HL-60/S4 treated with retinoic acid at 250 ng/mL for 4 days and 3 days (cell line): ENCODE measurements around the gene PXMP4.

Source experiments
- in situ Hi-C: fragments of 300-500 bp; cut with MboI; formaldehyde crosslinking; loops from 2 replicates; pipeline ENCODE4 v1.7.0; 2022; ENCODE audit warnings: low sequenced_read_pairs

Gene PXMP4

DNA sequence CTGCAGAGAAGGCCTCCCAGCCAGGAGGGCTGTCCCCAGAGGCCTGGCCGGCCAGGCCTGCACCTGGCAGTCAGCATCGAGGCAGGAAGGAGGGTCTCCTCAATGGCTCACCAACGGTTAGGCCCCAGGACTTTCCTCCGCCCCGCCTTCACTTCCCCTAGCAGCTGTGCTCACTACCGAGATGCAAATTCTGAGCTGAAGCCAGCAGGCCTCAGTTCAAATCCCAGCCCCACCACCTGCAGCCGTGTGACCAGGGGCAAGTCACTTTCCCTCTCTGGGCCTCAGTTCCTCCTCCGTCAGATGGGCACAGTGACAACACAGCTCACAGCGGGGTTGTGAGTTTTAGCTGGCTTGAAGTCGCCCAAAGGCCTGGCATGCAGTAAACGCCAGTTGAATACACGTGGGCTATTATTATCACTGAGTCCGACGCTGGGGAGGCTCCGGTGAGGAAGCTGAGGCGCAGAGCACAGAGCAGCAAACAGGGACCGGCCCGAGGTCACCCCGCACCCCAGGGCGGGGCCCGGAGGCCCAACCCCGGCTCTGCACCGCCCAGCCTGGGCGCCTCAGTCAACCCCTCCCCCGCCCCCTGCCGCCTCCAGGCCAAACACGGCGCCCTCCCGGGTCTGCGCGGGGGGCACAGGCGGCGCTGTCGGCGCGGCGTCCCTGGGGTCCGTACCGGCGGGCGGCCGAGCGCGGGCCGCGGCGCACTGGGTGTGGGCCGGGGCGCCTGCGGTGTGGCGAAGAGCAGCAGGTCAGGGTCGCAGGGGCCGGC is 34.6 kb downstream of the PXMP4 start:
- in situ Hi-C loops: no loop called here

DNA sequence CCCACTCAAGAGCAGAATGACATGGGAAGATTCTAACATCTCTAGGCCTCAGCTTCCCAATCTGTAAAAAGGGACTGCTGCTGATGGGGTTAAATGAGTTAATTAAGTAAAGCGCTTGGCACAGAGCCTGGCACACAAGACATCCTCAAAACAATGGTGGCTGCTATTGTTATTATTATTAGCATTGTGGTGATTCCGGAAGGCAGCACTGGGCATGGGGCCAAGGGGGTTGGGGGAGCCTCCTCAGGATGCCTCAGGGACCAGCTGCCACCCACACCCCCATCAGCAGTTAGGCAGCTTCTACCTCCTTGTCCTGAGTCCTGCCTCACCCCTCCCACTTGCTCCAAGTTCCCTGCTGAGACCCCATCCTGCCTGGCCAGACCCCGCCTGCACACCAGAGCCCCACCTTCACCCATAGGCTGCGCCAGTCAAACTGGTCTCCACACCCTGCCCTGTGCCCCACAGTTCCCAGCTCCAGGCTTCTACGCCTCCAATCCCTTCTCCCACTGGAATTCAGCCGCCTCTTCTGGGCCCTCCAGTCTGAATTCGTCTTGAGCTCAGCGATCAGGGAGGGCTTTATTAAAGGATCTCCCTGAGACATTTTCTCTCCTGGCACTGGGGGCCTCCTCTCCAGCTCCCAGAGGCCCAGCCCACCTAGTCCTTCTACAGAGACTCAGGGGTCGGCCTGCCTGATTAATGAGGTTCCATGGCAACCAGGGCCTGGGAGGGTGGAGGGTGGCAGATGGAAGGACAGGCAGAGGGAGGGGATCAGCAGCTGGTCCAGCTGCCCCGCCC is 35.4 kb downstream of the PXMP4 start:
- in situ Hi-C loops: no loop called here

DNA sequence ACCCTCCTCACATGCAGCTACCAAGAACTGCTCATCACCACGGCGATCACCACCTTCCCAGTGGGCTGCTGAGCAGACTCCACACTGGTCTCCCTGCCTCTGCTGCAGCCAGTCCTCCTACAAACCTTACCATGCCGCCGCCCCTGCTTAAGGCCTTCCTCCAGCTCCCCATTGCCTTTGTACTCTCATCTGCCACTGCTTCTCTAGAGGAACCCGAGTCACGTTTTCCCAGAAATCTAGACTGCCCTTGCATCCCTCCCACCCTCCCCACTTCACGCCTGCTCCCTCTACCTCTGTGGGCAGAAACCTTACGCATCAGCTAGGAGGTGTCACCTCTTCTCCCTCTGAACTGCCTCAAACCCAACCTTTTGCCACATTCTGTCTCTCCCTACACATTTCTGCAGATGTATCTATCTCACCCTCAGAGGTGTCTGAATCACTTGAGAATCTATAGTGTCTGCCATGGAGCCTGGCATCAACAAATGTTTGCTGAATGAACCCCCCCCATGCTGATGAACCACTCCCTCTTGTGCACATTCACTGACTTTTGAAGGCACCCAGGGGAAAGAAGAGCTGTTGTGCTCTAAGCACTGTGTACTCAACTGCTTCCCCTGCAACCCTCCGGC is 38.3 kb downstream of the PXMP4 start:
- in situ Hi-C loops: no loop called here

DNA sequence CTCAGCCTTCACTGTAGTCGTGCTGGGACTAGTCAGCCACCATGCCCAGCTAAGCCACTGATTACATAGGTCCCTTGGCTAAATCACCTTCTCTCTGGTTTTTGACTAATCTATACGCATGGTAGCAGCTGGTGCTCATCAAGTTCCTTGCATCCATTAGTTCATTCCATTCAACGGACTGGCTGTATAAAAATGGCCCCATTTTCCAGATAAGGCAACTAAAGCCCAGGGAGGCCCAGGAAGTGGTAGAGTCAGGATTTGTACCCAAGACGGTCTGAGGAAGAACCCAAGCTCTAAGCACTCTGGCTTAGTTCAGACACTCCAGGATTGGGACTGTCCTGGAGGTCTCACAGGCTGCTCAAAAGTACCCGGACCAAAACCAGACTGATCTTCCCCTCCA is 38.8 kb downstream of the PXMP4 start:
- in situ Hi-C loops: no loop called here

DNA sequence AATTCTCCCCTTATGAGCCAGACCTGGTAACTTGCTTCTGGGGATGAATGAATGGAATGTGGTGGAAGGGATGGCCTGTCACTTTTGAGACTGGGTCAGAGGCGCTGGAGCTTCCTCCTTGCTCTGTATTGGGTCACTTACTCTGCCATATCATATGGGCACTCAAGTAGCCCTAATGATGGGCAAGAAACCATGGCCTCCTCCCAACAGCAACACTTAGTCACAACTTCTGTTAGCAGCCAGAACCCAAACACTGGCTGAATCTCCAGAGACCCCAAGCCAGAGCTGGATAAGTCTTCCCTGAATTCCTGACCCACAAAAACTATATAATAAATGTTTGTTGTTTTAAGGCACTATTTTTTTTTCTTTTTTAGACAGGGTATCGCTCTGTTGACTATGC is 39.4 kb downstream of the PXMP4 start:
- in situ Hi-C loops: no loop called here

DNA sequence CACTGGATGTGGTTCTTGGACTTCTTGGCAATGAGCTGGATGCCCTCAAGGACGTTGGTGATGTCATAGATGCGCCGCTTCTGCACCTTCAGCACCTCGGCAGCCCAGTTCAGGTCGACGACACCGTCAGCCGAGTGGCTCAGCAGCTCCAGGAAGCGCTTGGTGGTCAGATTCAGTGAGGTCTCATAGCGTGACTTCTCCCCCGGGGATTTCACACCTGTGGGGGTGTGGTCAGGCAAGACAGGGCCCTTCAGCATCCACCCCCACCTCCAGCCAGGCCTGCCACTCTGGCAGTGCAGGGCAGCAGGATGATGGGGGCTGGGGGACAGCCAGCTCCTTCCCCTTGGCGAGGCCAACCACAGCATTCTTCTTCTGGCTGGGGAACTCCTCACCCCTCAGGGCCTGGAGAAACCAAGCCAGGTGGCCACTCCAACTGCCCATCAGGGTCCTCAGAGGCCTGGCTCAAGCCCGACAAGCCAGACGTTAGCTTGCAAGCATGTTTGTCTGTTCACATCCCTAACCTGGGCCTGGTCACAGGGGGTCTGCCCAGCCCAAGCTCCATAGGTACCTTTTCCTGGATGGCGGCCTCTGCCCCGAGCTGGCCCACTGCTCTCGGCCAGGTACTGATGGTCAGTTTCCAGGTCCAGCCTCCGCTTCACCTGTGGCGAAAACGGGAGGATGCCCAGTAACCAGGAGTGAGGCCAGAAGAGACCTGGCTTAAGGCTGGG is 40.2 kb downstream of the PXMP4 start:
- in situ Hi-C loops: no loop called here

DNA sequence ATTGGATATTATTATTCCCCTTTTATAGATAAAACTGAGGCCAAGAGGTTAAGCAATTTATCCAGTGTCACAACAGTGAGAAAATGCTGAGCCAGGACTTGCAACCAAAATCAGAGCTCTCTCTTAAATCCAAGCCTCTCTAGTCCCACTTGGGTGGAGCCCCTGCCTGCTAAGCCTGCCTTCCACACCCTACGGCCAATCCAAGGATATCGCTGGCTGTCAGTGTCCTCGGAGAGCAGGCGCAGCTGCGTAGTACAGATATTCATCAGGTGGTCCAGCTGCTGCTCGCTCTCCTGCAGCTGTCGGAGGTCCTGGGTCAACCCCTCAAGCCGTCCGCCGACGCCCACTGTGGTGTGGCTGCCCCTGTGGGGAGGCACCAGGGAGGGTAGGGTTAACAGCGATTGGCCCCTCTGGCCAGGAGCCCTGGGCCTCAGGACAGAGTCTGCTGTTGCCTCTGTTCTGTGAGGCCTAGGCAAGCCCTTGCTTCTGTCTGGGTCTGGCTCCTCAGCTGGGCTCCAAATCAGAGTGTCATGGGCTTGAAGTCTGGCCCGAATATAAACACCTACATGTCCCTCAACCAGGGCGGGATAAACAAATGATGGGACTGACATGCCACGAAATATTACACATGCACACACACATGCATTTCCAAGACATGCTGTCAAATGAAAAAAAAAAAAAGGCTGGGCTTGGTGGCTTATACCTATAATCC is 42.0 kb downstream of the PXMP4 start:
- in situ Hi-C loops: no loop called here

DNA sequence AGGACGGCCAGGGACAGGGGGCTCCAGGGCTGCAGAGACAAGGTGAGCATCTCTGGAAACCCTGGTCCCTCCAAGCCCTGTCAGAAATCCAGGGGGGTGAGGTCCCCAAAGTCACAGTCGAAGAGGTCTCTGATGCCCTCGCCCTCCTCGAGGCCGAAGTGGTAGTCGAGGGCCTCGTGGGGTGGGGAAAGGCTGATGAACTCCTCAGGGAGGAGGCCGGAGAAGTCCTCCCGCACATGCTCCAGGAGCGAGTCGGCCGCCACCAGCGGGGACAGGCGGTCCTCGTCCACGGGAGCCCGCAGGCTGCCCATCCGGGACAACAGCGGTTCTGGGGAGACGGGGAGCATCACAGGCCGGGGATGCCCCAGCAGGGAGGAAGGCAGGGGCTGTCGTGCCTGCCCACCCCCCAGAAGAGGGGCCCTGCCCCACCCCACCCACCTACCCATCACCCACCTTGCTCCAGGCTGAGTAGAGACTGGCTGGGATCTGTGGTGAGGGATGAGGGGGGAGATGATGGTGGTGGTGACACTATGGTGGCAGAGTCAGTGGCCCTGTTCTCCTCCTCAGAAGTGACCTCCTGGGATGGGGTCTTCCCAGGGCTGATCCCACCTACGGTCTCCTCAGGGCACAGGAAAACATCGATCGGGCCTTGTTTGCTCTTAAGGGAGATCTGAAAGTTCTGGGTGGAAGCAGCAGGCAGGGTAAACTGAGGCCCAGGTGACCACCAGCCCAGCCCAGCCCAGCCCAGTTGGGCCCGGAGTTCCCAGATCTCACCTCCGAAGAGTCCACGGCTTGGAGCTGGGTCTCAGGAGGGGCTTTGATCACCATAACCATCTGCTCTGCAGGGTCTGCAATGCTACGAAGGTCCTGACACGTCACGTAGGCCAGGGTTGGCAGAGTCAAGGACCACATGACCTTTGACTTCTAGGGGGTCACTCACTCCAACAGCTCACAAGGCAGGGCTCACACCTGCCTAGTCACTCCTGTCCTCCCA is 43.2 kb downstream of the PXMP4 start:
- in situ Hi-C loops: no loop called here

DNA sequence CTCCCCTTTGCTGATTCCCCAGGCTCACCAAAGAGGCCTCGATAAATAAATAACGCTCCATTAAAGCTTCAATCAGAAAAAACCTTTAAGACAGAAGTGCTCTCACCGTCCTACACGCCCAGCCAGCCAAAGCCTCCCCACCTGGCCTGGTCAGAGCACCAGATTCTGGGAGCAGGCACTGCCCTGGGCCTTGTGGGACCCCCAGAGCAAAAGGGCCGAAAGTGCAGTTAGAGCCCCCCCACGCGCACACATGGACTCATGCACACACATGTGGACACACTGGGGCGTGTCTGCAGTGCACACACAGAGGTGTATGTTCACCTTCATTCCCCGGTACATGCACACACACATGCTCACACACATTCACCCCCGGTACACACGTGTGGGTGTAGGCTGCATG is 44.0 kb downstream of the PXMP4 start:
- in situ Hi-C loops: no loop called here

DNA sequence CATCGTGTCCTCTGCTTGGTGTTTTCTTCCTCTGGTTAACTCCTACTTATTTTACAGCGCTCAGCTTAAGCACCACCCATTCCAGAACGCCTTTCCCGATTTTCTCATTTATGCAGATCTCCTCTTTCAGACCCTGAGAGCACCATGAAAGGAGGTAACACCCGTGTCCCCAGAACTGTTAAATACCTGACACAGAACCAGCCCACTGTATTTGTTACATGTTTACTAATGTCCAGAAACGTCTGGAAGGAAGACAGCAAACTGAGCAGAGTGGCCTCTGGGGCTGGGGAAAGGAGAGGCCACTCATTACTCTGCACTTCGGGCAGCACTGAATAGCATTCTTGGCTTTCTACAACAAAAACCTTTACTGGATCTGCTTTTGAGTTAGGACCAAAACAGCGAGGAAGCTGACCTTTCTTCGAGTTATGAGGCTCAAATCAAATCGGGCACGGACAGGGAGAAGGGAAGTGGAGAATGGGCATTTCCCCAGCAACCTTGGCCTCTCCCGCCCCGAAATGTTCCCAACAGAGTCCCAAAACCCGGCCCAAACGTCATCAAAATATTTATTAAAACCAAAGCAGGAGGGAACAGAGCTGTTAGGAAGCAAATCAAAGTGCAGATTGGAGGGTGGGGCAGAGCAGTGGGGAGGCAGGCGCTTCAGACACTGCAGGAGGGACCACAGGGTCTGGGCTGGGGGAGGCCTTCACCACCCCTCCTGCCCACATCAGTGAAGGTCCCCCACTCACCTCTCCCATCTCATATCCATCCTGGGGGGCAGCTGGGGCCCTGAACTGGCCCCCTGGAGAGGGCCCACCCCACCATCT is 44.8 kb downstream of the PXMP4 start:
- in situ Hi-C loops: no loop called here

DNA sequence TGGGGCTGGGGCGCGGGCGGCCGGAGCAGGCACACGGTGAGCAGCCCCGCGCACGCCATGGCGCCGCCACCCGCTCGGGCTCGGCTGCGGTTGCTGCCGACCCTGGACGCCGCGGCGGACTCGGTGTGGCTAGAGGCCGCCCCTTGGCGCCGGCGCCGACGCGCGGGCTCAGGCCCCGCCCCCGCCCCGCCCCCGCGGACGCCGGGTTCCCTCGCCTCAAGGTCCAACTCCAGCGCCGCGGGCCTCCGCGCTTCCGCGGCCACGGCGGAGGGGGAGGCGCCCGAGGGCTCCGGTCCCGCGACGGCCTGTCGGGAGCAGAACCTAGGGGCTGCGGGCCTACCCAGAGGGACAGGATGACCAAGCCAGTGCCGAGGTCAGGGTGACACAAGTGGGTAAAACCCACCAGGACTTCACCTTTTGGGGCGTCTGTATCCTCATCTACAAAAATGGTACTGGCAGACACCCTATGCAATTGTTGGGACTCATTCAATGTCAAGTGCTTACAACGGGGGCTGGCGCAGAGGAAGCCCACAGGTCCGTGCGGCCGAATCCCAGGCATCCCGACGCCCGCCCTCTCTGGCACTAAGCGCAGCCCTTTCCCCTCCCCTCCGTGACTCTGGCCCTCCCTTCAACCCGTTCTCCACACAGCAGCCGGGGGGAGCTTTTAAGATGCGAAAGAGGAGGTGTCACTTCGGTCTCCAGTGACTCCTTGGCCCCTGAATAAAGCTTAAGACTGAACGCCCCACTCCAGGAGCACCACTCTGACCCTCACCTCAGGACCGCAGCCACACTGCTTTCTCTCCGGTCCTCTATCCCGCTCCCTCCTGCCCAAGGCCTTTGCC is 45.6 kb downstream of the PXMP4 start, which contains the start of gene NECAB3:
Gene NECAB3 (minus strand): TSS at position 135 of the 842 bp plus-strand sequence. CDS start 76 bp downstream, at position 59.
- in situ Hi-C loops: no loop called here

DNA sequence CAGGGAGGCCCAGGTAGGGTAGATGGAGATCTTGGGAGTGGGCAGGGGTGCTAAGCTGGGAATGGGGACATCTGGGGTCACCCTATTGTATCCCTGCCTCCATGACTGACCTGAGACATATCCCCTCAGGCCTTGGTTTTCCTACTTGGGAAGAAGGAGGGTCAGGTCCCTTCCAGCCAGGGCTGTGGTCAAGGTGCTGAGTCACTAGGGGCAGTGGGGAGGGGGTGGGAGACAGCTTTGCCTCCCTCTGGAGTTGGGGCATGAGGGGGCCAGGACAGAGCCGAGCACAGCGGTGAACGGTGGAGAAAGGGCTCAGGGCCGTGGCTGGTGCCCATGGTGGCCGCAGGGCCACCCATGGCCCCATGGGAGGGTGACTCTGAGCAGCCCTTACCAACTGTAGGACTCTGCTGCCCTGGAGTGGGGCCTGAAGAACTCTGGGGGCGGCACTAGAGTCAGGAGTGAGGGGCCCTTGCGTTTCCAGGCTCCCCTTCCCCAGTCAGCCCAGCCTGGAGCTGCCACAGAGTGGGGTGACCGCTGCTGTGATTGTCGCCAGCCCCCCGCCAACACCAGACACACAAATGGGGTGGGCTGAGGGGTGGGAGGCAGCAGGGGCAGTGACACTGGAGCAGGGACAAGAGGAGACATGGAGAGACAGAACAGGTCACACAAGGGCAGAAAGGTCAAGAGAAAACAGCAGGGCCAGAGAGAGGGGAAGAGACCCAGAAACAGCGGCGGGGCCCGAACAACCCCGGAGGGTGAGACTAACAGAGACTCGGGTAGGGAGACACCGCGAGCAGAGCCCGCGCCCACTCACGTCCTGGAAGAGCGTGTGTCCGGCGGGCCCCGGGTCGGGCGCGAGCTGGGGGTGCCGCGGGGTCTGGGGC is 46.5 kb downstream of the PXMP4 start:
- in situ Hi-C loops: no loop called here

DNA sequence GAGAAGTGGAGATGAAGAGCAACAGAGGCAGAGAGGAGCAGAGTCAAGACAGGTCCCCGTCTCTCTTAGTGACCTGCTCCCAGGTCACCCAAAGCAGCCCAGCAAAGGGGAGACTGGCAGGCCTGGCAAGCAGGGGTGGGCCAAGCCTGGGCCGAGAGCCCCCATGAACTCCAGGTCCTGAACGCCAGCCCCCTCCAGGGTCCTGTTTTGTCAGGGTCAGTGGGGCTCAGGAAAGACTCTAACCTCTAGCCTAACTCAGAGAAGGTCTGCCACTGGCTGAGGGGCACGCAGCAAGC is 47.0 kb downstream of the PXMP4 start:
- in situ Hi-C loops: no loop called here

DNA sequence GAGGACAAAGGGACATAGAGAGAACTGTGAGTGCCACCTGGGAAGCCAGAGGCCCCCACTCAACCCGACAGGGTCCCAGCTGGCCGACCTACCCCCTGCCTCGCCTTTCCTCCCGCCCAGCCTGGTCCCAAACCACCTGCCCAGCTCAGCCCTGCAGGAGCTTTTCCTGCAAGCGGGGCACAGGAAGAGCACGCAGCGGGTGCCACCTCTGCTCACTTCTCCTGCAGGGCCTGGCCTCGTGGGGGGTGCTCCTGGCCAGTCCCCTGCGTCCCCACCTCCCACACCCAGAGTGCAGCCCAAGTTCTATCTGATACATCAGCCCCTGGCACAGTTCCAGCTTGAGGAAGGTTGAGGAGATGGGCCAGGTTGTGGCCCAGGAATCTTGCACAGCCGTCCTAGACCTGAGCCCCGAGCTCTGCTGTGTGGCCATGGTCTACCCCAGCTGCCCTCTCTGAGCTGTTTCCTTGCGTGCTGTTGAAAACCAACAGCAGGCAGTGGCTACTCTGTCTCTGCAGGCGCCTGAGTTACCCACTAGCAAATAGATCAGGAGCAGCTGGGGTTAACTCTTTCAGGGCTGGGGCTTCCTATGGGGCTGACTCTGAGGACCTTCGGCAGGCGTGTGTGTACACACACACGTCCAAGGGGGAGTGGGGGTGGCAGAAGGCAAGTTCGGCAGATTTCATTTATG is 47.5 kb downstream of the PXMP4 start:
- in situ Hi-C loops: no loop called here

DNA sequence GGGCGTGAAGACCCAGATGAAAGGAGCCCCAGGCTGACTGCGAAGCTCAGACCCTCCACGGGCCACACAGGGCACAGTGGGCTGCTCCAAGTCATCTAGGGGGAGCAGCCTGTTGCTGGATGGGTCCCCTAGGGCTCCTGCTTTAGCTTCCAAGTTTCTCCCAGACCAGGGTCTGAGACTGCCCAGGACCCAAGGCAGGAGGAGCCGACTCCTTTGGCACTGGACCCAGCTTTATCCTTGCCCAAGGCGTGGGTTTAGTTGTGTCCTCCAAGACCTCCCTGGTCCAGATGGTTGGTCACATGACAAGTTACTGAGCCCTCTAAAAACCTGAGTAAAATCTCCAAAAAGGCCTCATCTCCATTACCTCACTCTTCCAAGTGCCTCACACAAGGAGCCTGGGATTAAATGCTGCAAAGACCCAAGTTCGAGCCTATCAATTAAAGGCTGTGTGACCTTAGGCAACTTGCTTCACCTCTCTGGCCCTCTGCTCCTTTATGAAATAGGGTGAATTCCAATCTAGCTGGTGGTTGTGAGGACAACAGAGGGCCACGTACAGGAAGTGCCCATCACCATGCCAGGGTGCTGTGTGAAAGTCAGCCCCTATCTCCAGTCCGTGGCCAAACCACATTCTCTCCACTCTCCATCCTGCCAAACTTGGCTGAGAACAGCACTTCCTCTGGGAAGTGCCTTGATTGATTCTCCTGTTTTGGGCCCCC is 48.4 kb downstream of the PXMP4 start:
- in situ Hi-C loops: no loop called here
